Endothelial cell of hepatic sinusoid (primary cell): ENCODE data around the gene TRPM4.
"Not testable (repeated sequence)": the region's sequence is repeated elsewhere in the genome, so short reads cannot be mapped to it uniquely, and the experiment has no call there.

Experiments
- in situ Hi-C: cut with HindIII; loops from 2 replicates; pipeline ENCODE4 v1.10.0; 2017; ENCODE audit warnings: low sequenced_read_pairs

The TRPM4 gene

GRCh38 chr19:49150106-49150943, 7.3 kb upstream of the TRPM4 start:
- in situ Hi-C loops = no loop called here

- in situ Hi-C loops = no loop called here
Measured at GRCh38 chr19:49150944-49151243, 6.7 kb upstream of the TRPM4 start.

- in situ Hi-C loops = no loop called here
Measured at GRCh38 chr19:49151267-49152118, 6.1 kb upstream of the TRPM4 start.

GRCh38 chr19:49152119-49152550, 5.5 kb upstream of the TRPM4 start:
- in situ Hi-C loops = no loop called here

DNA sequence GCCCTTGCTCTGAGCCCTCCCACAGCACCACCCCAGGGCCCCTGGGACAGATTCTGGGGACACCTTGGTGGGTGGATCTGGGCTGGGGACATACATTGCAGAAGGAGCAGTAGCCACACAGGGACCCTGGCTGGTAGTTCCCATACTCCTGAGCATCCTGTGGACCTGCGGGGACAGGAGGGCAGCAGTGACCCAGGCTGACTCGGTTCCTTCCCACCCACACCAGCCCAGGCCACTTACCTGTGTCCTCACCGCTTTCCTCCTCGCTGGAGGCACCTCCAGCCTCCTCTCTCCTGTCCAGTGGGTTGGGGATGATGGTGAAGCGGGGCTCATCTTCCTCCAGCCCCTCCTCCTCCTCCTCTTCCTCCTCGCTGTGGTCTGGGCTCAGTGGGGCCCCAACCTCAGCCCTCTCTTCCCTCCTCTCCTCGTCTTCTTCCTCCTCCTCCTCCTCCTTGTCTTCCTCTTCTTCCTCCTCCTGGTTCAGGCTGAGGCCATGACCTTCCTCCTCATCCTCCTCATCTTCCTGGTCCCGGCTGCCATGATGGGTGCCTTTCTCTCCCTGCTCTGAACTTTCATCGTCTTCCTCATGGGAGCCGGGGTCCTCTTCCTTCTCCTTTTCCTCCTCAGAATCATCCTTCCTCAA, 4.3 kb upstream of the TRPM4 start:
- in situ Hi-C loops = no loop called here

GRCh38 chr19:49154279-49154678, 3.3 kb upstream of the TRPM4 start:
- in situ Hi-C loops = no loop called here

DNA sequence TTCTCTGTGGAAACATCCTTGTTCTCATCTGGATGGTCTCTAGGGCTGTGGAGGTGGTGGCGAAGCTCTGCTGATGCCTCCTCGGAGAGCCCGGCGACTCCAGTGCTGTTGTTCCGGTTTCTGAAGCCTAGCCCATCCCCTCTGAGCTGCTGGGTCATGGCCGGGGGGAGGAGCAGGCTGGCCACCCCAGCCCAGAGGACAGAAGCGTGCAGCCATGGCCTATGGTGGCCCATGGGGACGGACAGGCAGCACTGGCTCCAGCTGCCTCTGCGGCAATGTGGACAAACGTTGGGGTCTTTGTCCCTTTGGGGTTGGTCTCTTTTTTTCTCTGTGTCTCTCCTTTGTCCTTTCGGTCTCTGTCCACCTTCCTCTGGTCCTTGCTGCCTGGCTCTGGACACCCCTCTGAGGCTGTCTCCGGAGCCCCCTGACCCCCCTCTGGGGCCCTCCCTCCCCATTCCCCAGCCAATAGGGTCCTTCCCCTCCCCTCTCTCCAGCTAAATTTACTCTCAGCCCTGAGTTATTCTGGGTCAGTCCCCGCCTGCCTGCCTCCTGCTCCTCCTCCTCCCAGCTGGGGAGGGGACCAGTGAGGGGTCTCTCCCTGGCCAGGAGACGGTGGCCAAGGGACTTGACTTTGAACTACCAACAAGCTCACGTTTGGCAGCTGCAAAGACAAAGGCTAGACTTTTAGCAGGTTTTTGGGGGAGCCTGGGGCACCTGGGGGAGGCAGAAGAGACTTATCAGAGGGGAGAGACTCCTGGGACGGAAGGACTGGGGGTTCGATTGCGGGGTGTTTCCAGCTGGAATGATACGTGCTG, 2.4 kb upstream of the TRPM4 start, which contains the start of gene HRC:
Gene HRC (minus strand): TSS at position 392 of the 815 bp plus-strand sequence. CDS start 159 bp downstream, at position 233.
- in situ Hi-C loops = no loop called here

GRCh38 chr19:49155820-49156346, 1.7 kb upstream of the TRPM4 start:
- in situ Hi-C loops = no loop called here

DNA sequence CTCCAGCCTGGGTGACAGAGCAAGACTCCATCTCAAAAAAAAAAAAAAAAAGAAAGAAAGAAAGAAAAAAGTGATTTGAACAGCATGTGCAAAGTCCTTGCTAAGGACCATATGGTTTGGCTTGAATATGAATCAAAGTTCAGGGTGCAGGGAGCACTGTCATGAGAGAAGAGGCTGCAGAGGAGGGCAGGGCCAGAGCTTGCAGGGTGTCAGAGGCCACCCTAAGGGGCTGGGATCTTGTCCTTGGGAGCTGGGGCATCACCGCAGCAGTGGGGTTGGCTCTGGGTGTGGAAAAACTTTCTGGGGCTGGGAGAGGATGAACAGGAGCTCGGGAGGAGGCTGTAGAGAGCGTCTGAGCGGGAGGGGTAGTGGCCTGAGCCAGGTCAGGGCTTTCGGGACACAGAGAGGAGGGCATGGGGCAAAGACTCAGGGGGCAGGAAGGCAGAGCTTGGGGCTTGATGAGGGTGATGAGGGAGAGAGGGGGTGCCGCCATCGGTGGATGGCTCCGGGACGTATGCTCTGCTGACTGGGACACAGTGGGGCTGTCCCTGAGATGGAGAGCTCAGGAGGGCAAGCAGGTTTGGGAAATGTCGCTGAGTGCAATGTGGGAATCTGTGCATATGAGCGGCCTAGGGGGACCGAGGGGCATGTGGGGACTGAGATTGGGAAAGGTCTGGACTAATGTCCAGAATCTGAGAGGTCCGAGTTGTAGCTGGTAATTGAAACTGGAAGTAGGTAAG, 3.0 kb downstream of the TRPM4 start:
- in situ Hi-C loops = no loop called here

DNA sequence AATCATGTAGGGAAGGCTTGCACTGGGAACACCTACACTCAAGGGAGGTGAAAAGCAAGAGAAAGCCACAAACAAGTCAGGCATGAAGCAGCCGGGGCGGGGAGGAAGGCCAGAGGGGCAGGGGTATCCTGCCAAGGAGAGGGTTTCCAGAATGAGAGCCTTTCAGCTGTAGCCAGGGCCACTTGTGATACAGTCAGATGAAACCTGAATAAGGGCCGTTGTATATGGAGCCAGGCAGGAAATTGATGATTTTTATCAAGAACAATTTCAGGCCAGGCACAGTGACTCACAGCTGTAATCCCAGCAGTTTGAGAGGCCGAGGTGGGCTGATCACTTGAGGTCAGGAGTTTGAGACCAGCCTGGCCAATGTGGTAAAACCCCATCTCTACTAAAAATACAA, 4.4 kb downstream of the TRPM4 start:
- in situ Hi-C loops = no loop called here

- in situ Hi-C loops = no loop called here
Measured at GRCh38 chr19:49165111-49165750, 7.6 kb downstream of the TRPM4 start.

- in situ Hi-C loops = no loop called here
Measured at GRCh38 chr19:49165865-49166301, 8.3 kb downstream of the TRPM4 start.

DNA sequence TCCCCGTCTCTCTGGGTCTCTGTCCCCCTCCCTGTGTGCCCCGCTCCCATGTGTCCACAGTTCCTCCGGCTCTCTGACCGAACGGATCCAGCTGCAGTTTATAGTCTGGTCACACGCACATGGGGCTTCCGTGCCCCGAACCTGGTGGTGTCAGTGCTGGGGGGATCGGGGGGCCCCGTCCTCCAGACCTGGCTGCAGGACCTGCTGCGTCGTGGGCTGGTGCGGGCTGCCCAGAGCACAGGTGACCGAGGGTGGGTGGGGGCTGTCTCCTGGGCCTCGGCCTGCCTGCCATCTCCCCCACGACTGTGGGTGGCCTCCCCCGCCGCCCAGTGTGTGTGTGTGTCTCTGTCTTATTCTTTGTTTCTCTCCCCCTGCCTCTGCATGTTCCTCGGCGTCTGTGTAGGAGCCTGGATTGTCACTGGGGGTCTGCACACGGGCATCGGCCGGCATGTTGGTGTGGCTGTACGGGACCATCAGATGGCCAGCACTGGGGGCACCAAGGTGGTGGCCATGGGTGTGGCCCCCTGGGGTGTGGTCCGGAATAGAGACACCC, 10.3 kb downstream of the TRPM4 start:
- in situ Hi-C loops = no loop called here

- in situ Hi-C loops = no loop called here
Measured at GRCh38 chr19:49168421-49168820, 10.8 kb downstream of the TRPM4 start.

DNA sequence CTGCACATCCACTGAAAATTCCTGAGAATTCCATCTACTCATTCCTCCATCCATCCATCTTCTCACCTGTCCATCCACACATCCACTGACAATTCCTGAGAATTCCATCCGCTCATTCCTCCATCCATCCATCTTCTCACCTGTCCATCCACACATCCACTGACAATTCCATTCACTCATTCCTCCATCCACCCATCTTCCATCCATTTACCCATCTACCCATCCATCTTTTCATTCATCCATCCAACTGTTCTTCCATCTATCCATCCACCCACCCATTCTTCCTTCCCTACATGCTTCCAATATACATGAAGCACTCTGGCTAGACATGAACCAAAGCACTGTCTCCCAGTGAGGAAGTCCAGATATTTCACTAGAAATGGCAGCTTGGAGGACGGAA, 15.6 kb downstream of the TRPM4 start:
- in situ Hi-C loops = no loop called here

- in situ Hi-C loops = no loop called here
Measured at GRCh38 chr19:49180659-49181058, 23.1 kb downstream of the TRPM4 start.

DNA sequence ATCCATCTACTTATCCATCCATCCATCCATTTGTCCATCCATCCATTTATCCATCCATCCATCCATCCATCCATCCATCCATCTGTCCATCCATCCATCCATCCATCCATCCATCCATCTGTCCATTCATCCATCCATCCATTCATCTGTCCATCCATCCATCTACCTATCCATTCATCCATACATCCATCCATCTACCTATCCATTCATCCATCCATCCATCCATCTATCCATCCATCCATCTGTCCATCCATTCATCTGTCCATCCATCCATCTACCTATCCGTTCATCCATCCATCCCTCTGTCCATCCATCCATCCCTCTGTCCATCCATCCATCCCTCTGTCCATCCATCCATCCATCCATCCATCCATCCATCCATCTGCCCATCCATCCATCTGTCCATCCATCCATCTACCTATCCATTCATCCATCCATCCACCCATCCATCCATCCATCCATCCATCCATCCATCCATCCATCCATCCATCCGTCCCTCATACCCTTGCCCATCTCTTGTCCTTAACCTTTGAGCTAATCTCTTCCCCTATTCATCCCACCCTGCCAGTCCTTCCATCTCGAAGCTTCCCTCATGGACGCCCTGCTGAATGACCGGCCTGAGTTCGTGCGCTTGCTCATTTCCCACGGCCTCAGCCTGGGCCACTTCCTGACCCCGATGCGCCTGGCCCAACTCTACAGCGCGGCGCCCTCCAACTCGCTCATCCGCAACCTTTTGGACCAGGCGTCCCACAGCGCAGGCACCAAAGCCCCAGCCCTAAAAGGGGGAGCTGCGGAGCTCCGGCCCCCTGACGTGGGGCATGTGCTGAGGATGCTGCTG, 24.6 kb downstream of the TRPM4 start:
- in situ Hi-C loops = not testable (repeated sequence)

DNA sequence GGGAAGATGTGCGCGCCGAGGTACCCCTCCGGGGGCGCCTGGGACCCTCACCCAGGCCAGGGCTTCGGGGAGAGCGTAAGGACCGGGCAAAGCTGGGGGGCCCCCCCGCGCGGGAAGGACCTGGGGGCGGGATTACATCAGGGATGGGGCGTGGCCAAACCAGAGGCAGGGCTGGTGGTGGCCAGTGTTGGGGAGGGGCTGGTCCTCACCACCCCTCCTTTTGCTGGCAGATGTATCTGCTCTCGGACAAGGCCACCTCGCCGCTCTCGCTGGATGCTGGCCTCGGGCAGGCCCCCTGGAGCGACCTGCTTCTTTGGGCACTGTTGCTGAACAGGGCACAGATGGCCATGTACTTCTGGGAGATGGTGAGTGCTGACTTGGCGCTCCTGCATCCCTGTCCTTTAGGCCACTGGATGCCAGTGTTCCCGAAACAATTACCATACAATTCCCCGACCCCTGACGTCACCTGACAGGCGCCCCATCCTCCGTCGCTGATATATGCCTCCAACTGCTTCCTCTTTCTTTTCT, 25.3 kb downstream of the TRPM4 start:
- in situ Hi-C loops = no loop called here
